HG02678 (cell line): ENCODE measurements around the gene FHIT.
"Not testable (repeated sequence)": the region's sequence is repeated elsewhere in the genome, so short reads cannot be mapped to it uniquely, and the experiment has no call there.

Source experiments
- ATAC-seq: cut with Tn5 transposase; IDR thresholded peaks from one replicate; pipeline ENCODE4 v1.9.1; 2021; ENCODE audit warnings: mild to moderate bottlenecking, moderate library complexity; ENCODE audit not compliant: unreplicated experiment

The FHIT gene

DNA sequence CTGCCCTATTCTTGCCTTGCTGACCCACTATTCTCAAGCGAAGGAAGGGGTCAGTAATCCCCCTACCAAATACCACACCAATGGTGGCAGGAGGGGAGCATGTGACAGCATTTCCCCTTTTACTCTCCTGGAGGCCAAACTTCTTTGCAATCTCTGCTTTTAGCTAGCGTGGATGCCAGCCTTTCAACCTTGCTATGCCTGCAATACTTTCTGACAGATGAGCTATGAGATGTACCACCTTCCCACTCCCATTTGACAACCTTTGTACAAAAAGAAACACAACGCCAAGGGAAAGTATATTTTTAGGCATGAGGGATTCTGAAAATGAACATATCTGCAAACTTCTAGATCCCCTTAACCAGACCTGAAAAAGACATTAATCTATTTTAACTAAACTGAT is 302.1 kb downstream of the FHIT start:
- no peak for ATAC-seq

DNA sequence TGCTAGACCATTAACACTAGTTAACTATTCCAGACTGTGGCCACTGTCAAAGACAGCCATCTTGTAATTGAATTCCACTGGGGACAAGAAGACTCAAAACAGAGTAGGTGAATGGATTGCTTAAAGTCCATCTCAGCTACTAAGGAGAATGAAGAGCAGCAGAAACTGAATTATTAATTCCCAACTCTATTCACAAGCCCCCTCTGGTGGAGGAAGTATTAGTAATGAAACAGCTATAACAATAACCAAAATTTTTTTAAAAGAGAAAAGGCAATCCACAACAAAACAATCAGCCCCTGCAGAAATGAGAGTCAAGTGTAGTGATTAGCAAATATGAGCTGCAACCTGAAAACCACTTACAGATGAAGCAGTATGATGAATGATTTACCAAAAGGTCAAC is 302.8 kb downstream of the FHIT start:
- no peak for ATAC-seq

DNA sequence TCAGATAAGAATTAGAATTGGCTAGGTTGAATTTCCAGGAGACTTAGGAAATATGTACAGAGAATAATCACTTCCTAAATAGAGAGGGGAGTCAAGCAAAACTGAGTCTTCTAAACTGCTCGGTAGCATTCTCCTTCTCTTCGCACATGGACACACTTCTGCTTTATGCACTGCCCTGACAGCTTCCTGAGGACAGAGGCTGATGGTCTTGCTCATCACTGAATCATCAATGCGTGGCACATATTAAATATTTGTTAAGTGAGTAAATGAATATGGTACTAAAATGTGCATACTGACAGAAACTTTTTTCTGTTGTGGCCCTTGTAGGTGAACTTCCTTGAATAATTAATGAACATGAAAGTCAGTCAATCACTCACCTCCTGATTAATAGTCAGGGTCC is 315.5 kb downstream of the FHIT start:
- no peak for ATAC-seq

DNA sequence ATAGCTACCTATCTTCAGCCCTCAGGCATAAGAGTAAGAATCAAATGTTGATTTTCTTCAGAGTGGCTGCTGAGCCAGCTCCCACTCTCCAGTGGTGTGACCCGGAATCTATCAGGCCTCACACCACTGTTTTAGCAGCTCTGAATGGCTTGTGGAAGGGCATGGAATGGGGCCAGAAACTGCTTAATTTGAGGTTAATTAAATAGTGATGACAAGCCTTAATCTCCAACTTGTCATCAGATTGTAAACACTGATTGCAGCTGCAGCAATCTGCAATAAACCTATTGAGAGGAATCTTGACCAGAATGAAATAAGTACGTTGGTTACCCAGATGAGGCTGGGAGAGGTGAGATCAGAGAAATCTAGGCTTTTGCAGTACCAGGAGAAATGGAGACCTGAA is 317.4 kb downstream of the FHIT start:
- no peak for ATAC-seq

DNA sequence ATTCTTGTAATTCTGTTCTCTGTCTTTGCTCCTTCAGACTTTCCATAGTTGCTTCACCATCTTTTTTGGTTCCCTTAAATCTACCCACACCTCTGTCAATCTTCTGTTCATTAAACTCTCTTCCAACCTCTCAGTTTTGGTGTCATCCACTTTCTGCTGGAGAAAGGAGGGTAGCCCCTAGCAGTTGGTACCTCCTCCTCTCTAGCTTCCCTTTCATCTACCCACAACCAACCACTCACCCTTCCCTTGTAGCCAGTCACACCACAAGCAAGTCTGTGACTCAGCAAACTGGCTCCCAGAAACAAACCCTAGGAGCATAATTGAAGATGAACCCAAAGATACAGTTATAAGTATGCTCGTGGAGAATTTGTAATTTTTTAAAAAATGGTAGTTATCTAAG is 318.6 kb downstream of the FHIT start:
- no peak for ATAC-seq

DNA sequence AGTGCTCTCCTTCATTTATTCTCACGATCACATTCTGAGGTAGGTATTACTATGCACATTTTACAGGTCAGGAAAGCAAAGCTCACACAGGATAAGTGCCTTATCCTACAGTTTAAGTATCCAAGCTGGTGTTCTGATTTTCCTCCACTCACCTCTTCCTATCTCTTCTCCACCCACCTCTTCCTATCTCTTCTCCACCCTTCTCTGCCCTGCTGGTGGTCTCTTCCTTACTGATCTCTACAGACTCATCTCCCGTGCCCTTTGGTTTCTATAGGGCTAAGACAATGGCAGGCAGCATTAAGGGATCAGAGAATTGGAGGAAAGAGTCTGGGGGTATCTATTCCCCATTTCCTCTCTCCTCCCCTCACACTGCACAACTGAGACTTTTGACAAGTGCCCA is 319.1 kb downstream of the FHIT start:
- no peak for ATAC-seq

DNA sequence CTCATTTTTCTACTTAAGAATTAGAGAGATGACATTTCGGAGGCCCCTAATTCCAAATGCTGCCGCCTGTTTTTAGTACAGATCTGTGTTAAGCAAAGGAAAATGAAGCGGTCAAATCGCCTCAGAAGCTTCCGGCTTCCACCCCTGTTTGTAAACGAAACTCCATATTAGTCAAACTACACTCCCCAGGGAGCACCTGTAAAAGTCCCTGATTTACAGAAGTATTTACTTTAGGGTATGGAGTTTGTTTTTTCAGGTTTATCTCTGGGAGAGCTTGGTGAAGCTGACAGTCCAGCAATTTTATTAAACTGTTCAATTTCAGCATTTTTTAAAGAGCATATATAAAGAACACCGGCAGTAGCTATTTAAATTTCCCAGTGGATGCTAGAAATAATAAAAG is 319.8 kb downstream of the FHIT start:
- no peak for ATAC-seq

DNA sequence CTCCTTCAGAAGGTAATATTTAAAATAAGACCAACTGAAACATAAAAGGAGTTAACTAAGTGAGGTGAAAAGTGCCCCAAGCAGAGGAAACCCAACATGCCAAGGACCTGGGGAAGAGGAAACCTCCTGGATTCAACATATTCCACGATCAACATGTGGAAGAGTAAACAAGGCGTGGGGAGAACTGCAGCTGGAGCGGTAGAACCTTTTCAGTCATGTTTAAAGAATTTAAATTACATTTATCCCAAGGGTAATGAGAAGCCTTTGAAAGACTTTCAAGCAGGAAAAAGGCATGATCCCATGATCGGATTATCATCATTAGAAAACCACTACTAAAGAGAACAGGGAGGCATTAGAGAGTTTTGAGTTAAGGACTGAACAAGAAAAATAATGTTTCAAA is 330.7 kb downstream of the FHIT start:
- no peak for ATAC-seq

DNA sequence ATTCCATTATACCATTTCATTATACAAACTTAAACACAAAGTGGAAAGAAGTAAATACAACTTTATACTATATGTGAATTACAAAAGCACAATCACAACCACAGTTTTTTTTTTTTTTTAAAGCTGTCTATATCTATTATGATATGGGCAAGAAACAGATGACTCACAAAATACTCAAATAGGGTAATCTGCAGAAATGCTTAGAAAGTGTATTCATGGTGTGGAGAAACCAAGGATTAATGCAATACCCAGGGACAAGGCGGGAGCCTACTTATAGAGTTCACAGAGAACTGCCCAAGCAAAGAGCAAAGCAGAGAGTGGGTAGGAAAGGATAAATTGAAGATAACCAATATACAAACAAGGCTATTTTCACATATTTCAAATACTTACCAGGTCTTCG is 332.0 kb downstream of the FHIT start:
- no peak for ATAC-seq

DNA sequence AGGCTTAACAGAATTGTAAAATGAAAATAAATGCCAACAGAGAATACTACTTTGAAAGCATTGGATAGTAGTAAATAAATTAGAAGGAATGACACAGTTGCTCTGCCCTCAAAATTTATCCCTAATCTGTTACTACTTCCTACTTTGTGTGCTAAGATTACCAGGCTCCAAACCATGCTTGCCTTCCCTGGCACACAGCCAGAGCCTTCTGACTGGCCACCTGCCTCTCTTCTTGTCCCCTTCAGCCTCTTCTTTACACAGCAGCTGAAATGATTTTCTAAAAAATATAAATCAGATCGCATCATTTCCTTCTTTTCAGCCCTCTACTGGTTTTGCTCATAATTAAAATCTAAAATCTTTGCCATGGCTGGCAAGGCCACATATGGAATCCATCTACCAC is 334.1 kb downstream of the FHIT start:
- no peak for ATAC-seq

DNA sequence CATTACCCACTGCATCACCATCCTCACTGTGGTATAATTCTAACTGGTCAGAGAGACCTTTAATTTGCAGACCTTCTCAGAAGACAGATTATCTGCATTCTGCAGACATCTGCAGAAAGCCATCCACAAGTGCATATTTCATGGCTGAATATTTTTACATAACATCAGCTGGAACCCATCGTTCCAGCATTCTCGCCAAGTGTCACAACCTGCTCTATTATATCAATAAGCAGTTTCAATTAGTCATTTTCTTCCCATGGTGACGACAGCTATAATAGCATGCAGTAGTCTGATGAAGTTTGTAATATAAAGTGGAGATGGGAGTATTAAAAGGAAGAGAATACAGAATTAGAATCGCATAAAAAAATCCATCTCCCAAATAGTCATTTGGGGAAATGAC is 334.7 kb downstream of the FHIT start:
- ATAC-seq, result no peak

DNA sequence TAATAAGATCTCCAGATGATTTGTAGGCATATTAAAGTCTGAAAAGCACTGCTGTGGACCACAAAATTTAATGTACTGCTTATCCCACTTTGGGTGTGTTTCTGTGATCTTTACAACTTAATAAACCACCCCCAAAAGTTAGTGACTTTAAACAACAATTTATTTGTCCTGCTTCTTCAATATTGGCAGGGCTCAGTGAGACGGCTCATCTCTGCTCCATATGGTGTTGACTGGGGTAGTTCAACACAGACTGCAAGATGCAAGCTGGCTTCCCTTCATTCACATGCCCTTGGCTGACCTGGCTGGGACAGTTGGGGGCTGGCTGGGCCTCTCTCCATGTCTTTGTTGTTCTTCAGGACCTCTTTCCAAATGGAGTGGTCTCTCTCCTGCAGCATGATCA is 337.8 kb downstream of the FHIT start:
- ATAC-seq, result no peak

DNA sequence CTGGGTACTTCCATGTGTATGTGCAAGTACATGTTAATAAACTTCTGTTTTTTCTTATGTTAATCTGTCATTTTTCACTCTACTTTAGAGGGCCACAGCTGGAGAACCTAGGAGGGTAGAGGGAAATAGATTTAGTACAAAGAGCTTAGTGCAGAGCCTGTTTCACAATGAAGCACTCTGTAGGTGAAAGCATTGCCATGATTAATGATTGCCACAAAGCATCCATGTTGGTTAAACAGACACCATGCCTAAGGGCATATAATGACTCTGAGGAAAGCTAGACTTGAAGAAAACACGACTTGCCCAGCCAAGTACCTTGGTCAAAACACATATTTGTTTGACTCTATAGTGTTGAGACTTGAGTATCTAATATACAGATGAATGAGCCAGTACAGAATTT is 338.4 kb downstream of the FHIT start:
- ATAC-seq, result no peak

DNA sequence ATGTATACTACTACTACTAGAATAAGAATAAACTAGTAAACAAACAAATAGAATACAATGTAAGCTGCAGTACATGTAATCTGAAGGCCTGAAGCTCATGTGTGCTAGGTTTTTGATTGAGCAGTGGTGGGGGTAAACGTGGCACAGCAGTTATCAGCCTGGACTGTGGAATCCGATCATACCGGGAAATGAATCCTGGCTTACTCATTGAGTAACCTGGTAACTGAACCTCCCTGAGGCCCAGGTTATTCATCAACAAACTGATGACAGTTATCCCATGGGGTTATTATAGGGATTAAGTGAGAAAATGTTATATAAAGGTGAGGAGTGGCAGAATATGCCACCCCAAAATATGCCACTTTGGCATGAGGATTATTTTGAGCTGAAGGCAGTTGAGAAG is 339.1 kb downstream of the FHIT start:
- ATAC-seq, result no peak

DNA sequence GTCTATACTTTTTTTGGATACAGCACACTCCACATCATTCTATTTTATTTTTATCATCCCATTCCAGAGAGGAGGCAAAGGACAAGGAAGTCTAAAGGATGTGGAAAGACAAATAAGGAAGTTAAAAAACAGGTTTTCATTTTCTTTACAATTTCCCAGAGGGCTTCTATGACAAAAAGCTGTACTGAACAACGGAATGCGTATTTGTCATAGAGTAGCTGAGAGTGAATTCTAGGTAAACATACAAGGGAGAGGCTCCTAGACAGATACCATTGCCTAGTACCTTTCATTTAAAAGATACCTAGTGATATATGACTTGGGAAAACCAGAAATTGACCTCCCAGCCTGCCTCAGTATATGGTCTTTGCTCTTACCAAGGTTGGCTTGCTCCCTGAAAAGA is 341.7 kb downstream of the FHIT start:
- no peak for ATAC-seq

DNA sequence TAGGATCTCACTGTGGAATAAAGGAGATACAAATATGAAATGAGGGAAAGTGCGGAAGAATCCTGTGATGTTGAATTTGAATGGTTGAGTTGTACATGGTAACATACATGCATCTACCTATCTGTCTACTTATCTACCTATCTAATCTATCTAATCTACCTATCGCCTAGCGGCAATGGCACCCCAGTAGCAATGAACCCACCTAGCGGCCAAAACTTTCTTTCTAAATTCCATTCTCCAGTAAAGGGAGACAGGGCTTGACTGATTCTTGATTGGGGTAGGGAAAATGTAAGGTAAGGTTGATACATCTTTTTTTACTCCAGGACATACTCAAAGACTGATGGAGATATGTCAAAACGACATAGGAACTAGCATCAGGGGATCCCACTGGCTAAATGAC is 345.0 kb downstream of the FHIT start:
- ATAC-seq, result no peak

DNA sequence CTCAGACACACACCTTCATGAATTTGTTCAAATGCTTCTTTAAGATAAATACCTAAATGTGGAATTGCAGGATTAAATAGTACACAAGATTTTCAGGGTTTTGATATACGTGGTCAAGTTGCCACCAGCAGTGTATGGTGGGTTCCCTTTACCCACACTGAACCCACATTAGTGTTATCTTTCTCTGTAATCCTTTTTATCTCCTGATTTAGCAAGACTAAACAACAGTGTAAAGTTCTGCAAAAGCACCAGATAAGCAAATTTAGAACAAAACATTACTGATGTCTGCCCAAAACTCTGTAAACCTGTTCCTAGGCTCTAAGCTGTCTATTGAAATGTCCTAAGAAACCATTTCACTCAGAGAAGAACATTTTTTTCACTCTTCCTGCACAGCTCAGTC is 352.9 kb downstream of the FHIT start:
- no peak for ATAC-seq

DNA sequence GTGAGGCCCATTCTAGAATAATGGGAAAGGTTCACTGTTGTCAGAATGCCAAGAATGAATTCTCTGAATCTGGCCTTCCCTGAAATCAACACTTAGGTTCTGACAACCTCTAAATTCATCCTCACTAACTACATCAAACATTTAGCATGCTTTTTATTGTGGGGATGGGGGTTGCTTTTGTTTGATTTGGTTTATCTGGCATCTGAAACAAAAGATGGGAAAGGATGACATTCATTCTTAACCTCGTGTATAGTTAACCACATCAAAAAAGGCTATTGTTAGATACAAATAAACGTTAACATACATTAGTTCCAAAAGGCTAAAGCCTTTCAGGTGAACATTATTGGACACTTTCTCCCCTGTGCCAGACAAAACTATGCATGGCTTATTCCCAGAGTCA is 357.3 kb downstream of the FHIT start:
- ATAC-seq, result no peak

DNA sequence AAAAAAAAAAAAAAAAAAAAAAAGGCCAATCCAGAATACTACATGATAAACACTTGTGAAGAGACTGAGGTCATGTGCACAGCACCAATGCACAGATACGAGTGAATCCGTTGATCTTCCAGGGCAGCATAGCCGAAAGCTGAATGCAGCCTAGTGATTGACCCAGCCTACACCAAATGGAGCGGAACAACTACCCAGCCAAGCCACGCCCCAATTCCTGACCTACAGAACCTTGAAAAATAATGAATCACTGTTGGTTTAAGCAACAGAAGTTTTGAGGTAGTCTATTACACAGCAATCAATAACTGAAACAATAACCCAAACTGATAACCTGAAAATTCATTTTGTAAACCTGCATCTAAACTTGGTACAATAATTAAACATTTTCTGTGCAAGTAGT is 361.0 kb downstream of the FHIT start:
- ATAC-seq, result no peak

DNA sequence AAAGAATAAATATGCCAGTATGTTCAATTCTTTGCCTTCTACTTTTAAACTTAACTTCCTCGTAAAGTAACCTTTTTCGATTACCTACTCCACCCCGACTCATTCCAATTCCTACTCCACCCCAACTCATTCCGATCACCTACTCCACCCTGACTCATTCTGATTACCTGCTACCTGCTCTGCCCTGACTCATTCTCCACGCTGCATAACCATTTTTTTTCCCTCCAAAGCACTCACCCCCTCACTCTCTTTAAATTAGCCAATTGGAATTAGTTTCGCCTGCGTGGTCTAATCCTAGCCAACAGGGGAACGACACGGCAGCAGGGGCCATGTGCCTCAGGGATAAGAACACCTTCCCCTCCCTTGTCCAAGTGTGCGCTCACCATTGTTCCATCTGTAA is 362.3 kb downstream of the FHIT start:
- not testable (repeated sequence) for ATAC-seq

DNA sequence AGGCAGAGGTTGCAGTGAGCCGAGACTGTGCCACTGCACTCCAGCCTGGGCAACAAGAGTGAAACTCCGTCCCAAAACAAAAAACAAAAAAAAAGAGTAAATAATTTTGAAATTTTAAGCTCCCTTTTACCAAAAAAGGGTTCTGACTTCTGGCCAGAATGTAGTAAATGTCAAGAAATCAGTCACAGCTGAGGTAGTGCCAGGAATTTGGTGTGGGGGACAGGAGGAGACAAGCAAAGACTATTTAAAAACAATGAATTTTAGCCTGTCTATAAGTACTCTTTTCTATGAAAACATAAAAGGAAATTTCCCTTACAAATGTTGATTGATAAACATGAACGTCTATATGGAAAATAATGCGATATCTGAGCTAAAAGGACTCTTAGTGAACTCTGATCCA is 363.7 kb downstream of the FHIT start:
- ATAC-seq, result no peak

DNA sequence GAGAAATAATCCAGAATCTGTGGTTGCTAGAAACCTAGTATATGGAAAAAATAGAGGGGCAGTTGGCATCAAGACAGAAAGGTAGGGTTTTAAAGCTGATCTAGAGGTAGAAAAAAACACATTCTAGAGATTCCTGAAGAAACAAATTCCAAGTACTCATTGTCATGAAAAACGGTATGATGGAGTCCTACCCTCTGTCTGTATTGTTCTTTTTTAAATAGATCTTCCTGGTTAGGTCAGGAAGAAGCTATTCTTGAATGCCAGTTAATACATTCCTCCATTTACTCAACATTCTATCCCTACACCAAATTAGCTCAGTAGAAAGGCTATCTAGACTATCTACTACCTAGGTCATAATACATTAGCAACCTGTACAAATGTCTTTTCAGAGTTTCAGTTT is 364.7 kb downstream of the FHIT start:
- ATAC-seq, result no peak

DNA sequence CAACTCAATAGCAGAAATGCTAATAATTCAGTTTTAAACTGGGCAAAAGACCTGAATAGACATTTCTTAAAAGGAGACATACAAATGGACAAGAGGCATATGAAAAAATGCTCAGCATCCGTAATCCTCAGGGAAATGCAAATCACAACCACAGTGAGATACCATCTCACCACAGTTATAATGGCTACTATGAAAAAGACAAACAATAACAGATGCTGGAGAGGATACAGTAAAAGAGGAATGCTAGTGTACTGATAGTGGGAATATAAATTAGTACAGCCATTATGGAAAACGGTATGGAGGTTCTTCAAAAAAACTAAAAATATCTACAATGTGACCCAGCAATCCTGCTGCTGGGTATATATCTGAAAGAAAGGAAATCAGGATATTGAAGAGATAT is 367.2 kb downstream of the FHIT start:
- ATAC-seq, result no peak

DNA sequence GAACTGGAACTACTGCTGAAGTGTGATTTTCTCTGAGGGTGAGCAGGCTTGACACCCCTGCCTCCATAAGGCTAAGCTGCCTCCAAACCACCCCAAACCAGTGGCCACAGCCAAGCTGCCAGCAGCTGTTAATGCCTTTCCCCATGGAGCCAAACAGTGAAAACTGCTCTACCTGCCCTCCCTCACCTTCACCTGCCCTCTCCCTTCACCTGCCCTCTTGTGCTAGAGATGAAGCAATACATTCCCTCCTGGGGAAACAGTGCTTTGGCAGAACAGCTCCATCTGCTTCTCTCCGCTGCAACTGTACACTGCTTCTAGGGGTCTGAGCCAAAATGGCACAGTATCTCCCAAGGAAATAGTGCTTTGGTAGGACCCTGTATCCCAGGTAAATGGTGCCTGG is 374.1 kb downstream of the FHIT start:
- ATAC-seq, result no peak
